H9 (cell line): ENCODE results near the gene MAML1. TPM values are rescaled to one million over a fixed set of nuclear protein-coding genes. Genes with fewer than 3 reads are reported as not detected.

Experiments
- DNase-seq: peaks from one replicate; pipeline ENCODE4 v3.0.0-alpha.2; 2017
- H2AFZ ChIP-seq: one replicate; pipeline ENCODE4 v1.6.1; 2013; ENCODE audit warnings: mild to moderate bottlenecking, low read length, control low read depth, moderate library complexity
- H2AK5ac ChIP-seq: 2 replicates; pipeline ENCODE4 v1.6.1; 2013; ENCODE audit warnings: low read length, control low read depth, mixed read lengths; ENCODE audit not compliant: insufficient read length
- H2BK120ac ChIP-seq: one replicate; pipeline ENCODE4 v1.6.1; 2013; ENCODE audit warnings: low read depth, mild to moderate bottlenecking, low read length, control low read depth, inconsistent platforms; ENCODE audit not compliant: poor library complexity, severe bottlenecking
- H2BK12ac ChIP-seq: 2 replicates; pipeline ENCODE4 v1.6.1; 2013; ENCODE audit warnings: low read length, control low read depth, mixed read lengths, low read depth; ENCODE audit not compliant: insufficient read length
- H2BK15ac ChIP-seq: 2 replicates; pipeline ENCODE4 v1.6.1; 2013; ENCODE audit warnings: low read depth, low read length, control low read depth
- H2BK20ac ChIP-seq: one replicate; pipeline ENCODE4 v1.6.1; 2013; ENCODE audit warnings: low read depth, mild to moderate bottlenecking, low read length, control low read depth, inconsistent platforms; ENCODE audit not compliant: poor library complexity, severe bottlenecking
- H2BK5ac ChIP-seq: 2 replicates; pipeline ENCODE4 v1.6.1; 2013; ENCODE audit warnings: low read length, control low read depth, mixed read lengths; ENCODE audit not compliant: insufficient read length
- H3K14ac ChIP-seq: 2 replicates; pipeline ENCODE4 v1.6.1; 2013; ENCODE audit warnings: low read length, control low read depth; ENCODE audit not compliant: insufficient read depth
- H3K18ac ChIP-seq: 2 replicates; pipeline ENCODE4 v1.6.1; 2013; ENCODE audit warnings: low read depth, mild to moderate bottlenecking, mixed read lengths, low read length, control low read depth; ENCODE audit not compliant: insufficient read length
- H3K23ac ChIP-seq: 2 replicates; pipeline ENCODE4 v1.6.1; 2013; ENCODE audit warnings: low read length, control low read depth, mixed read lengths, low read depth; ENCODE audit not compliant: insufficient read length
- H3K23me2 ChIP-seq: 2 replicates; pipeline ENCODE4 v1.6.1; 2013; ENCODE audit warnings: low read depth, mild to moderate bottlenecking, mixed read lengths, low read length, control low read depth; ENCODE audit not compliant: insufficient read length, poor library complexity, severe bottlenecking
- H3K27ac ChIP-seq: 2 replicates; pipeline ENCODE4 v1.5.1; 2013; ENCODE audit warnings: low read length, control low read depth, mixed read lengths, low read depth; ENCODE audit not compliant: insufficient read length
- H3K27me3 ChIP-seq: 2 replicates; pipeline ENCODE4 v1.6.1; 2013; ENCODE audit warnings: low read length, control low read depth, inconsistent platforms; ENCODE audit not compliant: insufficient read depth
- H3K4ac ChIP-seq: 2 replicates; pipeline ENCODE4 v1.6.1; 2013; ENCODE audit warnings: low read depth, mild to moderate bottlenecking, control low read depth, inconsistent platforms, low read length, moderate library complexity
- H3K4me1 ChIP-seq: 2 replicates; pipeline ENCODE4 v1.6.1; 2013; ENCODE audit warnings: low read length, control low read depth, inconsistent platforms; ENCODE audit not compliant: insufficient read depth
- H3K4me2 ChIP-seq: 2 replicates; pipeline ENCODE4 v1.6.1; 2013; ENCODE audit warnings: low read length, control low read depth, mixed read lengths; ENCODE audit not compliant: insufficient read length, insufficient read depth
- H3K56ac ChIP-seq: 2 replicates; pipeline ENCODE4 v1.6.1; 2013; ENCODE audit warnings: low read depth, mild to moderate bottlenecking, mixed read lengths, low read length, control low read depth; ENCODE audit not compliant: insufficient read length
- H3K79me1 ChIP-seq: 2 replicates; pipeline ENCODE4 v1.6.1; 2013; ENCODE audit warnings: low read depth, mild to moderate bottlenecking, moderate library complexity, low read length, control low read depth, inconsistent platforms; ENCODE audit not compliant: insufficient read depth, poor library complexity, severe bottlenecking
- H3K79me2 ChIP-seq: 2 replicates; pipeline ENCODE4 v1.6.1; 2013; ENCODE audit warnings: low read length, control low read depth, inconsistent platforms; ENCODE audit not compliant: insufficient read depth
- H3K9ac ChIP-seq: 2 replicates; pipeline ENCODE4 v1.6.1; 2013; ENCODE audit warnings: low read length, control low read depth, mixed read lengths; ENCODE audit not compliant: insufficient read length; ENCODE audit errors: extremely low read depth
- H3K9me3 ChIP-seq: one replicate; pipeline ENCODE4 v1.6.1; 2013; ENCODE audit warnings: low read depth, low read length, inconsistent platforms; ENCODE audit not compliant: control insufficient read depth
- H3T11ph ChIP-seq: one replicate; pipeline ENCODE4 v1.6.1; 2013; ENCODE audit warnings: mild to moderate bottlenecking, low read length, control low read depth, inconsistent platforms
- H4K20me1 ChIP-seq: one replicate; pipeline ENCODE4 v1.6.1; 2013; ENCODE audit not compliant: control insufficient read depth, insufficient read length, insufficient read depth
- H4K5ac ChIP-seq: 2 replicates; pipeline ENCODE4 v1.6.1; 2013; ENCODE audit warnings: low read depth, mild to moderate bottlenecking, mixed read lengths, low read length, control low read depth; ENCODE audit not compliant: insufficient read length
- H4K8ac ChIP-seq: replicated peaks from 2 replicates; pipeline ENCODE4 v1.6.1; 2013; ENCODE audit warnings: low read length, control low read depth, mixed read lengths, low read depth; ENCODE audit not compliant: insufficient read length
- H4K91ac ChIP-seq: 2 replicates; pipeline ENCODE4 v1.6.1; 2013; ENCODE audit warnings: low read depth, mild to moderate bottlenecking, moderate library complexity, mixed read lengths, low read length, control low read depth; ENCODE audit not compliant: insufficient read length
- H3K27ac Mint-ChIP-seq, 3 experiments: 2 replicates in 2 of 3; 3 replicates in 1 of 3; pipeline ENCODE4 v1.8.0; 2020 to 2021; ENCODE audit warnings: mixed read lengths in 3 of 3, mild to moderate bottlenecking in 1 of 3, moderate library complexity in 1 of 3
- H3K27me3 Mint-ChIP-seq: 2 replicates; pipeline ENCODE4 v1.8.0; 2021; ENCODE audit warnings: low read depth, mild to moderate bottlenecking, moderate library complexity, mixed read lengths
- H3K36me3 Mint-ChIP-seq, 3 experiments: 2 replicates in 2 of 3; 3 replicates in 1 of 3; pipeline ENCODE4 v1.8.0; 2020 to 2021; ENCODE audit warnings: low read depth in 3 of 3, mixed read lengths in 3 of 3; ENCODE audit not compliant: insufficient read depth in 1 of 3
- H3K4me1 Mint-ChIP-seq, 2 experiments: 2 replicates each; pipeline ENCODE4 v1.8.0; 2020; ENCODE audit warnings: mixed read lengths in 2 of 2
- H3K4me3 Mint-ChIP-seq, 2 experiments: 2 replicates in 1 of 2; 3 replicates in 1 of 2; pipeline ENCODE4 v1.8.0; 2020 to 2021; ENCODE audit warnings: mild to moderate bottlenecking in 2 of 2, mixed read lengths in 2 of 2, moderate library complexity in 1 of 2
- H3K9me3 Mint-ChIP-seq, 2 experiments: 2 replicates in 1 of 2; 3 replicates in 1 of 2; pipeline ENCODE4 v1.8.0; 2020; ENCODE audit warnings: mild to moderate bottlenecking in 2 of 2, mixed read lengths in 2 of 2, moderate library complexity in 1 of 2
- CTCF ChIP-seq: fragments of 200-600 bp; sonication (generic); conservative IDR thresholded peaks from 3 replicates; pipeline ENCODE4 v1.8.0; 2021; ENCODE audit warnings: antibody characterized with exemption, mild to moderate bottlenecking
- WGBS: extraction: QIAGEN DNeasy Blood & Tissue Kit; methylation state at CpG from one replicate; pipeline ENCODE4 v1.1.7; 2013; ENCODE audit warnings: missing lambda C conversion rate, low lambda C conversion rate, mixed read lengths; ENCODE audit not compliant: insufficient read length; ENCODE audit errors: extremely low coverage; 5-methylcytosine and 5-hydroxymethylcytosine counted together
- total RNA-seq: library from RNA; stranded (reverse); gene quantifications from 2 replicates; pipeline ENCODE4 v1.2.1, GENCODE V29; 2021

Gene MAML1
- total RNA-seq, 1 experiment from 2014 or later = 50.8 TPM

GRCh38 chr5:179814090-179814489 is 81.5 kb downstream of the MAML1 start:
- Histone ChIP-seq H3K14ac (no peak overlapping the region), H3K9ac (no peak overlapping the region), H2BK120ac (no peak overlapping the region), H4K91ac (no peak overlapping the region), H4K5ac (no peak overlapping the region), H3K79me1 (no peaks in the 10 kb centered on the region), H3K18ac (no peak overlapping the region), H3K4me1 (no peaks in the 10 kb centered on the region; the same call in 1 of the 2 replicates), H2BK20ac (no peak overlapping the region), H3T11ph (no peak overlapping the region), H3K27ac (no peak overlapping the region), H2BK12ac (no peak overlapping the region), H3K23me2 (peaks cover 16% of the 10 kb centered on the region), H2AK5ac (no peak overlapping the region), H2BK15ac (no peak overlapping the region), H3K4ac (no peak overlapping the region), H3K4me2 (no peak overlapping the region), H3K79me2 (no peaks in the 10 kb centered on the region), H4K20me1 (no peaks in the 10 kb centered on the region), H4K8ac (no peak overlapping the region), H3K27me3 (no peaks in the 10 kb centered on the region), H2AFZ (no peak overlapping the region), H3K9me3 (no peaks in the 10 kb centered on the region), H2BK5ac (no peak overlapping the region), H3K23ac (no peak overlapping the region), H3K56ac (no peak overlapping the region)
- Mint-ChIP-seq H3K4me3 (no peak overlapping the region; a peak in 1 of 5 replicates), H3K4me1 (peaks cover 29 to 30% of the 10 kb centered on the region in 2 experiments), H3K27ac (peak overlapping the region in 1 of 3 experiments; percentile 36; a peak in 1 of 7 replicates), H3K36me3 (peaks cover 5 to 38% (median 22%) of the 10 kb centered on the region in 3 experiments; a peak in 6 of 7 replicates), H3K27me3 (peaks cover 13% of the 10 kb centered on the region), H3K9me3 (no peaks in the 10 kb centered on the region; a peak in 2 of 5 replicates)
- WGBS = no CpG with 5 or more reads among the region's 3 CpGs
- no peak for TF ChIP-seq CTCF
- DNase-seq = no peak
